CD4-positive, alpha-beta T cell treated with Interleukin-17A for 4 hours (primary cell): ENCODE results near the gene UTP15.

ENCODE experiments used
- DNase-seq: peaks from one replicate; pipeline ENCODE4 v3.0.0-alpha.2; 2020; ENCODE audit warnings: mixed read lengths

Gene UTP15

GRCh38 chr5:73624888-73625287, 59.3 kb downstream of the UTP15 start:
- no peak for DNase-seq

GRCh38 chr5:73625372-73625943, 59.9 kb downstream of the UTP15 start:
- DNase-seq, result no peak

- peak; percentile 26 for DNase-seq
These were observed 60.6 kb downstream of the UTP15 start, which contains the start of gene ARHGEF28 for GRCh38 chr5:73625944-73626811. TSS of gene ARHGEF28 (plus strand) at chr5:73626196. CDS start at chr5:73684852, 58,656 bp downstream.

- no peak for DNase-seq
These were observed 61.3 kb downstream of the UTP15 start for GRCh38 chr5:73626814-73627313.

- DNase-seq, result no peak
These were observed 63.9 kb downstream of the UTP15 start for GRCh38 chr5:73629456-73629855.

GRCh38 chr5:73630765-73631164, 65.2 kb downstream of the UTP15 start:
- DNase-seq, result no peak

- DNase-seq, result no peak
These were observed 66.0 kb downstream of the UTP15 start for GRCh38 chr5:73631500-73631899.
